ENCODE results near the gene TNS1.
"Not testable (repeated sequence)": the region's sequence is repeated elsewhere in the genome, so short reads cannot be mapped to it uniquely, and the experiment has no call there.

TNS1 gene

DNA sequence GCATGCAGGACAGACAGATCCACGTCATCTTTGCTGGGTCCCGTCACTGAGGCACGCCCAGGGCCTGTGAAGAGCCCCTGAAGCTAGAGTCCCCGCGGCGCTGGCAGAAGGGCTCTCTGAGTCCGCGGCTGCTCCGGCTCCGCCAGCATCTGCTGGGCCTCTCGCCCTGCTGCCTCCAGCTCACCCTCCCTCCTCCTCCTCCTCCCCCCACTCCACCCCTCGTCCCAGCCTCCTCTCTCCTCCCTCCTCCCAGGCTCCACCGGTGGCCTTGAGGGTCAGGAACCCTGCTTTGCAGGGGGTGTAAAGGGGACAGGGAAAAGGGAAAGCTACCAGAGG is at the start of gene TNS1:
Gene TNS1 (minus strand): TSS at position 151 of the 336 bp plus-strand sequence. CDS start 123 bp downstream, at position 28.
- DNase-seq = no peak

DNA sequence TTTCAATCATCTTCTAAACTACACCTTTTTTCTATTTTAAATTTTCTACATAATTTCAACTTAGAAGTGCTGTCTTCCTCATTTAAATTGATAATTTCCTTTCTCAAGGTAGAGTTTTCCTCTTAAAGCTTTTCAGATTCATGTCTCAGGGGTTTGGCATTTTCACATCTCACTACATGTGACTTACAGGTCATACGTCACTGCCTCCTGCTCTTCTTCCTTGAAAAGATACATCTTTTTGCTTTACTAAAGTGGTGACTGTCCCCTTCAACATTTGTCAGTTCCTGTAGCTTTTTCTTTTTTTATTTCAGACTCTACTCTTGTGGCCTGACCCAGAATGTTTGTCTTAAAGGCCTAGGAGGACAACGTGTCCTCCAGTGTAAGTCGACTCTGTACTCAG is 49.1 kb upstream of the TNS1 start:
- no peak for DNase-seq

DNA sequence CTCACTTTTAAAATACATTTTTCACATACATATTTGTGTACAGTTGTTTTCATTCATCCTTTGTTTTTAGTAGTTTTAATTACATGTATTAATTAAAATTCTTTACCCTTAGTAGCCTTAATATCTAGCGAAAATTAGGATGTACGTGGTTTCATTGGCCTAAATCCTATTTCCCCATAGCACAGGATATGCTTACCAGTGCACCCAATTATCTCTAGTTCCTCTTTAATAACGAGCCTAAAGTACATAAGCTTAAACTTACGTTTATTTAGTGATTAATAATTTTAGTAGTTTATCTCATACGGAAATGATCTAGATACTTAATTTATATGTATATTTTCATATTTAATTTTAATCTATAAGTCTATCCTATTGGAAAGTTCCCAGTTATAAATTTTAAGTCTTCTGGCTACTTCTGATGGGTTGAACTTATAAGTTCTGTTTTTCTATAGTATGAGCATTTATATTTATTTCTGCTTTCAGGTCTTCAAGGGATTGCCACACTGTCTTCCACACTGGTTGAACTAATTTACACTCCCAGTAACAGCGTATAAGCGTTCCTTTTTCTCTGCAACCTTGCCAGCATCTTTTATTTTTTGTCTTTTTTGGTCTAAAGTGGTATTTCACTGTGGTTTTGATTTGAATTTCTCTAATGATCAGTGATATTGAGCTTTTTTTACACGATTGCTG is 44.9 kb upstream of the TNS1 start:
- DNase-seq = no peak

DNA sequence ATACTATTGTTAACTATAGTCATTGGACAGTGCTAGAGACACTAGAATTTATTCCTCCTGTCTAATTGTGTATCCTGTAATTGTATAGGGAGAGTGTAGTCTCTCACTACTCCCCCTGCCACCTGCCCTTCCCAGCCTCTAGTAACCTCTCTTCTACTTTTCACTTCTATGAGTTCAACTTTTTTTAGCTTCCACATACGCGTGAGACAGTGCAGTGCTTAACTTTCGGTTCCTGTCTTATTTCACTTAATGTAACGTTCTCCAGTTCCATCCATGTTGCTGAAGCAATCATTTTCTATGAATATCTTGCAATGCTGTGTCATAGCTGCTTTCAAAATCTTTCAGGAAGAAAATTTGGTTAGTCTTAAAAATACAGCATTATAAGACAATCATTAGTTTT is 43.4 kb upstream of the TNS1 start:
- no peak for DNase-seq

DNA sequence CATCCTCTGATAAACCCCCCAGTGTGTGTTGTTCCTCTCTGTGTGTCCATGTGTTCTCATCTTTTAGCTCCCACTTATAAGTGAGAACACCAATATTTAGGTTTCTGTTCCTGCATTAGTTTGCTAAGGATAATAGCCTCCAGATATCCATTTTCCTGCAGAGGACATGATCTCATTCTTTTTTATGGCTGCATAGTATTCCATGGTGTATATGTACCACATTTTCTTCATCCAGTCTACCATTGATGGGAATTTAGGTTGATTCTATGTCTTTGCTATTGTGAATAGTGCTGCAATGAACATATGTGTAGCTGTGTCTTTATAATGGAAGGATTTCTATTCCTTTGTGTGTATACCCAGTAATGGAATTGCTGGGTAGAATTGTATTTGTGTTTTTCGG is 41.8 kb upstream of the TNS1 start:
- DNase-seq = not testable (repeated sequence)

DNA sequence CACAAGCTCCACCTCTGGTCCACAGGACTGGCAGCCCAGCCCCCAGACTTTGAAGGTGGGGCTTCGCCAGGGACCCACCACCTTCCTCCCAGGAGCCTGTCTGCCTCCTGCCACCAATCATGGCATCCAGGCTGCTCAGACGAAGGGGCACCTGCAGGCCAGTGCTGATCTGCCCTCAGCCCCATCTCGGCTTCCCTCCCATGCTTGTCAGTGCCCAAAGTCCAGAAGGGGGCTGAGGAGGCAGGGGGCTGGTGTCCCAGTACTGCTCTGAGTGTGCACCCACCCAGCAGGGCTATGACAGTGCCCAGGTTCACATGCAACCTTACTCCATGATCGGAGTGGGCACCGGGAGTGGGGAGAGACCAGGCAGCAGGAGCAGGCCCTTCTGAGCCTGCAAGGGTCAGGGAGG is 40.9 kb upstream of the TNS1 start:
- no peak for DNase-seq

DNA sequence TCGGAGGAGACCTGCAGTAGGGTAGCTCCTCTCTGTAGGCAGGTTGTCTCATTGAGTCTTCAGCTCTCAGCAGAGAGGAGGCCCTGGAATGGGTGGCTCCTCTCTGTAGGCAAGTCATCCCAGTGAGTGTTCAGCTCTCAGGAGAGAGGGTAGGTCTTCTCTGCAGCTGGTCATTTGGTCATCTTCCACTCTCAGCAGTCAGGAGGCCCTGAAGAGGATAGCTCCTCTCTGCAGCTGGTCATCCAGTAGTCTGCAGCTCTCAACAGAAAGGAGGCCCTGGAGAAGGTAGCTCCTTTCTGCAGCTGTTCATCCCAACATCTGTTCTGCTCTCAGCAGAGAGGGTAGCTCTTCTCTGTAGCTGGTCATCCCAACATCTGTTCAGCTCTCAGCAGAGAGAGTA is 40.3 kb upstream of the TNS1 start:
- DNase-seq = no peak

DNA sequence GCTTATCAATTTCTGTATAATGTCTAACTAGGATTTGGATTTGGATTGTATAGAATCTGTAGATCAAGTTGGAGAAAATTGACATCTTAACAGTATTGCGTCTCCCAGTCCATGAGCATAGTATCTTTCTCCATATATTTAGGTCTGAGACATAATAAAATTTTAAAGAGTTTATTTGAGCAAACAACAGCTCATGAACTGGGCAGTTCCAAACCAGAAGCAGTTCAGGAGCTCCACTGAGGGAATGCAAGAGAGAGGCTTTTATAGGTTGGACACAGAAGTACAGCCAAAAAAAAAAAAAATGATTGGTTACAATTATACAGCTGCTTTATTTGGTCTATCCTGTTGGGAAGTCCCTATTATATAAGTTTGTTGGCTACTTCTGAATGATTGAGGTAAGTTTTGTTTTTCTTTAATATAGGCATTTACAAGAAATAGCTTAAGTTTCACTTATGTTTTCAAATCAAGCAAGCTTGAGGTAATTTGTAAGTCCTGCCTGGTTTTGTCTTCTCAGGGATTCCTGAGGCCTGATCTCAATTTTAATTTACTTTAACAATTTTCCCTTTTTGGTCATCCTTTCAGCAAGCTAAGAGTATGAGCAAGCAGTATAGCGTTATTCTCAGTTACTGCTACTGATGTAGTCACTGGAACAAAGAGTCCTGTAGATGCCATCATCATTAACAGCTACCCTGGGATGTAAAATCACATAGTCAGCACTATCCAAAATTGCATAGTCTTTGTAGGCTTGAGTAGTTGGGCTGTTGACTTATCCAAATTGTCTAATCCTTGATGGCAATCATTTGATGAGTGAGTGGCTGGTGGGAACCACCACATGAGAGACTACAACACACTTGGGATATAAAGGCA is 38.7 kb upstream of the TNS1 start:
- DNase-seq = no peak

DNA sequence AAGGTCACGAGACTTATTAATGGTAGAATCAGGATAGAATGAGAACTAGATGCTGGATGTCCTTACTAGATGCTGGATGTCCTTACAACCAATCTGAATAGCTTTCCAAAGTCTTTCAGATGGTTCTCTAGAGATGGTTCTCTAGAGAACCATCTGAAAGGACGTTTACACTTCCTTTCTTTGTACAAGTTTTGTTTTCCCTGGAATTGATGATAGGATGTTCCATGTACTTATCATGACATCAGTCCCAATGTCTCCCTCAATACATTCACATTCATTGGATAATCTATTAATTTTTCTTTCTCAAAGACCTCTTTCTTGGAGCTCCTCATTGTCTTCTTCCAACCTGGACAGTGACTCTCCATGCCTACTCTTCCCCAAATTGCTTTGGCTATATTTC is 38.1 kb upstream of the TNS1 start:
- DNase-seq = no peak

DNA sequence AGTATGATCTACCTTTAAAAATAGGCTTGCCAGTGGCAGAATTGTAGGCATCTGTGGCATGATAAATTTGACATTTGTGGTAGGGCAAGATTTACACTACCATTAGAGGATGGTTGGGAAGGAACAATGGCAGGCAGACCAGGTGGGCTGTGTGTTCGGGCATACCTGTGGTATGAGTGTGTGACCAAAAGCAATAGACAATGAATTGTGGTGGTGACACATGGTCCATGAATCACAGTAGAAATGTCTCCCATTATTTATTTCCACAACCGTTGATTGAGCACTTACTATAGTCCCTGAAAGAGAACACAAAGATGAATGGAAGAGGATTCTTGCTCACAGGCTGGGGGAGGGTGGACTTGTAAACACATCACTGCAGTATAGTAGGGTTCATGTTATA is 36.4 kb upstream of the TNS1 start:
- no peak for DNase-seq

DNA sequence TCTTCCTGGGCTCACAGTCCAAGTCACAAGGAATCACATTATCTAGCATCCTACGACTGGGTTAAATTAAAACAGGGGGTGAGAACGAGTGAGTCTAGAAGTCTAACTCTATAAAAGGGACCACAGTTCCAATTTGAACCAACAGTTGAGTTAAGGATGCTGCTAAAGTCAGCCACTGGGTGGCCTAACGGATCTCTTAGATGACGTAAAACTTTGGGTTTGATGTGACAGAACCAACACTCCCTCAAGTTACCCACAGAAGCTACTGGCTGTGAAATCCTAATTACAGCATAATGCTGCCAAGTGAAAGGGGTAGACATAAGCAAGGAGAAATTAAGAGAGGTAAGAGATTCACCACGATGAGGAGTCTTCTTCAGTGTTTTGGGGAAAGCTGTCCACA is 33.6 kb upstream of the TNS1 start:
- DNase-seq = no peak

DNA sequence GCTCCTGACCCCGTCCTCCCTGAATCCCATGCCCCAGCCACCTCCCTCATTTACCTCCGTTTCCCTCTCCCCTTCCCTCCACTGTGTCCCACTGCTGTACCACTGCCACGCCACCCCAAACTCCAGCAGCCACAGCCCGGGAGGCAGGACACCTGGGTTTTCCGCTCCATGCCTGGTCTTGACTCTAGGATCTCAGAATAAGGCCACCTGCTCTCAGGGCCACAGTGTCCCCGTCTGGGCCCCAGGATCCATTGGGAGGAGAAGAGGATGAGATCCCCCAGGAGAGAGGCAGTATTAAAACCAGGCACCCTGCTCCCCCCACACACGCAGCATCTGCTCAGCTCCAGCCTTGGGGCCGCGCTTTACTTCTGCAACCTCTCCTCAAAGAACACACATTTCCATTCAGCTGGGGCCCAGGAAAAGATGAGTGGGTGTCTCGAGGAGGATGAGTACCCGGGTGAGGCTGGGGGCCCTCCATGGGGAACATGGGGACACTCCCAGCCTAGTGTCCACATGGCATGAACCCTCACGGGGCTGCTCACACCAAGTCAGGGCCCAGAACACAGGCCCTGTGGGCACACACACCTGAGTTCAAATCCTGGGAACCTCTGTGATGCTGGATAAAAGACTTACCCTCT is 32.8 kb upstream of the TNS1 start:
- no peak for DNase-seq

DNA sequence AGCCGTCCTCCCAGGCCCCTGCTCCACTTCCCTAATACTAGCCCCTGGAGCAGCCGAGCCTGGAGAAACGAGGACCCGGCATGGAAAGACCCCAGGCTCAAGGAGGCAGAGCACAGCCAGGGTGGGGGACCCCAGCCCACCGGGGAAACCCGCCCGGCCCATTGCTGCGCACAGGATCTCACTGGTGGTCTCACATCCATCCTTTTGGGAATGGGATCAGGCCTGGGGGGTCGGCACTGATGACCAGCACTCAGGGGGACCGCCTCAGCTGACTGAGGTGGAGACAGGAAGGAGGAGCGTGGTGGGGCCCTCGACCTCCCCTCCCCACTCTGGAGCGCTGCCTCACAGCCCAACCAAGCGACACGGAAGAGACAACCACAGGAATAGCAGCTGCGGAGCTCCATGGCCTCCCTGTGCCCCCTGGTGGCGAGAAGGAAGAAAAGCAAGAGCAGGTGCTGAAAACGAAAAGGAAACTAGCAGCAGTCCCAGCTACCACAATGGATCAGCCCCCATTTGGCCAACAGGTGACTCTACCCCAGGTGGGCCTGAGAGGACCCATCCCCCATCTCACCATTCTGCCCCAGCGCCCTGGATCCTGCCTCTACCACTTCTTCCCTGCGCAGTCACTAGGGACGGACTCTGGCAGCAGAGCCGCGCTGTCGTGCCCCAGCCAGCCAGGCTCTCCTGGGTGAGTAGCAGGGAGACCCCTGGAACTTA is 31.9 kb upstream of the TNS1 start:
- DNase-seq = peak in 3 of 4 experiments; percentile 15 to 39 (median 35)

DNA sequence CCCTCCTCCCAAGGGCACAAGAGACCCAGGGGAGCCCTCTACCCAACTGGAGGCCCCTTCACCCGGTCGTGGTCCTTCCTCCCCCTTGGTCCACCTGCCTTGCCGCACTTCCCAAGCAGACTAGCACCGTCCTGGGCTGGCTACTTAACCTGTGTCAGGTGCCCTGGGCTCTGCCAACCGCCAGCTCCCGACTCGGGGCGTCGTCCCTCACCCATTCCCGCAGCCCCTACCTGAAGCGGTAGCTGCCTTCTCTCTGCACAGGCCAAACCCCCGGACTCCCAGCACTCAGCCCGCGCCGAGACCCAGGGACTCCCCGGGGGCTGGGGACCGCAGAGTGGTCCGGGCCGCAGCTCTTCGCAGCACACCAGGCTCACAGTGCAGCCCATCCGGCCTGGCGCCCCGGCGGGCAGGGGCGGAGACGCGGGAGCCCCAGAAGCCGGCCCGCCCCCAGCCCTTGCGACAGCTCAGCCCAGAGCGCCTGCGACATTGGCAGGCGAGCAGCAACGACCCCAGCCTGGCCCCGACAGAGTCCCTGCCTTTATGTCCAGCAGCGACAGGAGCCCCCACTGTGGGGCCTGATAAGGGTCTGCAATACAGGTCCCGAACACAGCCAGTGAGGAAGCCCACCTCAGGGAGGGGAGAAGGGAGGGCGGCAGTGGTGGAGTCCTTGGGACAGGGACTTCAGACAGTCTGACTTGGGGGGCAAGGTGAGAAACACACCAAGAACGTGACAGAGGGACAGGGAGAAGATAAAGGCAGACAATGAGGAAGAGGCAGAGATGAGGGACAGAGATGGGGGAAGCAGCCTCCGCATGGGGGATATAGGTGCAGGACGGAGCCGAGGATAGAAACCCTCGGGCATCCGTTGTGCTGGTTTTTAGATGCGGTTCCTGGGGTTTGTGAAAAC is 31.0 kb upstream of the TNS1 start:
- no peak for DNase-seq

DNA sequence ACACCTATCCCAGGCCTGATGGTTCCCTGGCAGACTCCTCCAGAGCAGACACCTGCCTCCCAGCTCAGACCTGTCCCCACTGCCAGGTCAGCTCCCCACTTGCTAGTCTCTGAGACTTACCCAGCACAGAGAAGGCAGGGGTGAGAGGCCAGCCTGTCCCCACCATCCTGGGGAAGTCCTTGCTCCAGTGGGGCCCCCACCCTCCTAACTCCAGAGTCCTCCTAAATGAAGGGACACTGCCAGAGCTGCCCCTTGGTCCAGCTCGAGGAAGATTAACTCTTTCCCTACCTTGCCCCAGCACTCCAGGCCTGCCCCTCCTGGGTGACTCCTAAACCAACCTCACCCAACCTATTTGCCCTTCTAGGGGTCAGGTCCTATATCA is 30.4 kb upstream of the TNS1 start:
- DNase-seq = no peak

DNA sequence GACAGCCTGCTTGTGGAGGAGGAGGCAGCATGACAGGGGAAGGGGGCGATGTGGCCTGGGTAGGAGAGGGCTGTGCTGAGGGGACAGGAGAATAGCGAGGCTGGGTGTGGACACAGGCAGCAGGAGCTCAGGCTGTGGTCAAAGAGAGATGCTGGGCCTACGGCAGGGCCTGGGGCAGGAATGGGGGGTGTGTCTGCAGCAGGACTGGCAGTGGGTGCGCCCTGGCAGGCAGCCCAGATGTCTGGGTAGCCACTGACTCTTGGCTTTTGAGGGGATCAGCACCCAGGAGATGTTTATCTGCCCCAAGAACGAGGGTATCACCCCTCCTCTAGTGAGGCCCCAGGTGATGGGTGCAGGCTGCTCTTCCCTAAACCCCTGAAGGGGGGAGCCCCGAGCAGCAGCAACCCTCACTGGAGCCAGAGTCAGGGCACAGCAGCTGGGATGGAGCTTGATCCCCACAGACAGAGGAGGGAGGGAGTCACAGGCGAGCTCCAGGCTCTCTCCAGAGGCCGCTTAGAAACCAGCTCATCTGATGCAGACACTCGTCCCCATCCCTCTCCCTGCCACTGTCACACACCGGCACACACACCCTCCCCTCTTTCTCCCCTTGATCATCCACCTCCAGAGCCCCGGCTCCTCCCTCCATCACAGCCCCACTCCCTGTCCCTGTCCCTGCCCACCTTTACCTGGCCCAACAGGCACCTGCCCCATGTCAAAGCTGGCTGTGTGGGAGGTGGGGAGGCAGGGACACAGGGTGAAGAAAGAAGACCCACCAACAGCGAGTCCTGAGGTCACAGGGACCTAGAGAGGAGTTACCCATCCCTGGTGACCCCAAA is 29.8 kb upstream of the TNS1 start:
- no peak for DNase-seq

DNA sequence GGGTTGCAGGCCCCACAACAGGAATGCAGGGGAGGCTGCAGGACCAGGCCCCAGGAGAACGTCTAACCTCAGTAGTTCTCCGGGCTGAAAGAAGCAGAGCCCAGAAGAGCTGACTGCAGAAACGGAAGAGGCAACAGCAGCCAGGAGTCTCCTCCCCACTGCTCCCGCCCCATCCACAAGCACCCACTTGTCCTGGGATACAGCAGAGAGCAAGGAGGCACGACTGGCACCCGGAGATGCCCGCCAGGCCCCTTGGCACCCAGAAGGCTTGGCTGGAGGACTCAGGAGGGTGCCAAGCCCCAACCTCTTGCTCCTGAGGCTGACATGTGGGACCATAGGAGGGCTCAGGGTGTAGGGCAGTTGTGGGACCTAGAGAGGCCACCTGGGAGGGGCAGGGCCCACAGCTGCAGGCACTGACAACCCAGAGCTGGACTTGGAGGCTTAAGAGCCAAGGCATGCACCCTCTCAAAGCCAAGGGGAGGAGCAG is 29.0 kb upstream of the TNS1 start:
- no peak for DNase-seq

DNA sequence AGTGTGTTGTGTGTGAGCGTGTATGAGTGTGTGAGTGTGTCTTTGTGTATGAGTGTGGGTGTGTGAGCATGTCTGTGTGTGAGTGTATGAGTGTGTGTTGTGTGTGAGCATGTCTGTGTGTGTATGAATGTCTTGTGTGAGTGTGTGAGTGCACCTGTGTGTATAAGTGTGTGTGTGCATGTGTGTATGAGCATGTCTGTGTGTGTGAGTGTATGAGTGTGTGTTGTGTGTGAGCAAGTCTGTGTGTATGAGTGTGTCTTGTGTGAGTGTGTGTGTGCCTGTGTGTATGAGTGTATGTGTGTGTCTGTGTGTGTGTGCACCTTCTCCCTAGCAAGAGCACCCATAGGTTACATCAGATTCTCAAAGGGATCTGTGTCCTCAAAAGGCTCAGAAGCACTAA is 28.5 kb upstream of the TNS1 start:
- DNase-seq = no peak

DNA sequence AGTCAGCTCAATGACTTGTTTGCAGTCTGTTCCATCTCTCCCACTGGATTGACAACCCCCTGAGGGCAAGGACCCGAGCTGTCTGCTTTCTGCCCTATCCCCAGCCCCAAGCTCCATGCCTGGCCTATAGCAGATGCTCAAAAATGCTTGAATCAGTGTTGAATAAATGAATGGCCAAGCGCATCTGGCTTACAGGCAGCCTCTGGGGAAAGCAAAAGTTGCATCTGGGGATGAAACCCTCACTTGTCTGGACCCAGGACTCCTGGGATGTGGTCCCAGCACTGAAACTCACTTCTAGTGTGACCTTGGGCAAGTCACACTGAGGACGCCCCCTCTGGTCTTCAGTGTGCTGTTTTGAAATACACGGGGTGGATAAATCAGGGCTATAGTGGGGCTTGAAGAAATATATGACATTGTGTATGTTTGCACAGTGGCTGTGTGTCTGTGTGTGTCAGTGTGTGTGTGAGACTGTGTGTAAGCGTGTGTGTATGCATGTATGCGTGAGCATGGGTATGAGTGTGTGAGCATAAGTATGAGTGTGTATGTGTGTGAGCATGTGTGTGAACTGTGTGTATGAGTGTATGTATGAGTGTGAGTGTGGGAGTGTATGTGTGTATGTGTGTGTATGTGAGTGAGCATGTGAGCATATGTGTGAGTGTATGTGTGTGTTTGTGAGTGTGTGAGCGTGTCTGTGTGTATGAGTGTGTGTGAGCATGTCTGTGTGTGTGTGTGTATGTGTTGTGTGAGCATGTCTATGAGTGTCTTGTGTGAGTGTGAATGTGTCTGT is 27.8 kb upstream of the TNS1 start:
- DNase-seq = no peak
